ENCODE results near the gene MROH9.

The MROH9 gene

GRCh38 chr1:170938281-170938680 lies 2.9 kb downstream of the MROH9 start:
- TF ChIP-seq SIN3A (IDR thresholded peaks at IDR 0.05; ENCODE audit: borderline replicate concordance, insufficient read depth, low read length) (no peak), POLR2AphosphoS5 (IDR thresholded peaks at IDR 0.05; ENCODE audit: low read depth, low read length) (no peak), TAF1 (IDR thresholded peaks at IDR 0.05; ENCODE audit: borderline replicate concordance, insufficient read depth, low read length) (no peak), FOXP2 (optimal IDR thresholded peaks at IDR 0.05; ENCODE audit: borderline replicate concordance, extremely low read depth, extremely low read length, insufficient read depth) (no peak)
- TF ChIP-seq, protein P1, sequence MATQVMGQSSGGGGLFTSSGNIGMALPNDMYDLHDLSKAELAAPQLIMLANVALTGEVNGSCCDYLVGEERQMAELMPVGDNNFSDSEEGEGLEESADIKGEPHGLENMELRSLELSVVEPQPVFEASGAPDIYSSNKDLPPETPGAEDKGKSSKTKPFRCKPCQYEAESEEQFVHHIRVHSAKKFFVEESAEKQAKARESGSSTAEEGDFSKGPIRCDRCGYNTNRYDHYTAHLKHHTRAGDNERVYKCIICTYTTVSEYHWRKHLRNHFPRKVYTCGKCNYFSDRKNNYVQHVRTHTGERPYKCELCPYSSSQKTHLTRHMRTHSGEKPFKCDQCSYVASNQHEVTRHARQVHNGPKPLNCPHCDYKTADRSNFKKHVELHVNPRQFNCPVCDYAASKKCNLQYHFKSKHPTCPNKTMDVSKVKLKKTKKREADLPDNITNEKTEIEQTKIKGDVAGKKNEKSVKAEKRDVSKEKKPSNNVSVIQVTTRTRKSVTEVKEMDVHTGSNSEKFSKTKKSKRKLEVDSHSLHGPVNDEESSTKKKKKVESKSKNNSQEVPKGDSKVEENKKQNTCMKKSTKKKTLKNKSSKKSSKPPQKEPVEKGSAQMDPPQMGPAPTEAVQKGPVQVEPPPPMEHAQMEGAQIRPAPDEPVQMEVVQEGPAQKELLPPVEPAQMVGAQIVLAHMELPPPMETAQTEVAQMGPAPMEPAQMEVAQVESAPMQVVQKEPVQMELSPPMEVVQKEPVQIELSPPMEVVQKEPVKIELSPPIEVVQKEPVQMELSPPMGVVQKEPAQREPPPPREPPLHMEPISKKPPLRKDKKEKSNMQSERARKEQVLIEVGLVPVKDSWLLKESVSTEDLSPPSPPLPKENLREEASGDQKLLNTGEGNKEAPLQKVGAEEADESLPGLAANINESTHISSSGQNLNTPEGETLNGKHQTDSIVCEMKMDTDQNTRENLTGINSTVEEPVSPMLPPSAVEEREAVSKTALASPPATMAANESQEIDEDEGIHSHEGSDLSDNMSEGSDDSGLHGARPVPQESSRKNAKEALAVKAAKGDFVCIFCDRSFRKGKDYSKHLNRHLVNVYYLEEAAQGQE (IDR thresholded peaks at IDR 0.05; ENCODE audit: insufficient read depth in 1 of 2, low read depth in 2 of 2, low read length in 2 of 2), result no peak

GRCh38 chr1:170939476-170939875 lies 4.1 kb downstream of the MROH9 start:
- TF ChIP-seq TAF1 (IDR thresholded peaks at IDR 0.05; ENCODE audit: borderline replicate concordance, insufficient read depth, low read length) (no peak), SIN3A (IDR thresholded peaks at IDR 0.05; ENCODE audit: borderline replicate concordance, insufficient read depth, low read length) (no peak), FOXP2 (optimal IDR thresholded peaks at IDR 0.05; ENCODE audit: borderline replicate concordance, extremely low read depth, extremely low read length, insufficient read depth) (no peak), POLR2AphosphoS5 (IDR thresholded peaks at IDR 0.05; ENCODE audit: low read depth, low read length) (no peak)
- TF ChIP-seq, protein P1 (IDR thresholded peaks at IDR 0.05; ENCODE audit: insufficient read depth in 1 of 2, low read depth in 2 of 2, low read length in 2 of 2), result no peak

GRCh38 chr1:170959385-170959784 lies 24.1 kb downstream of the MROH9 start:
- TF ChIP-seq POLR2AphosphoS5 (IDR thresholded peaks at IDR 0.05; ENCODE audit: low read depth, low read length), result no peak

GRCh38 chr1:170964506-170964905 lies 29.2 kb downstream of the MROH9 start:
- TF ChIP-seq SIN3A (IDR thresholded peaks at IDR 0.05; ENCODE audit: borderline replicate concordance, insufficient read depth, low read length) (no peak), FOXP2 (optimal IDR thresholded peaks at IDR 0.05; ENCODE audit: borderline replicate concordance, extremely low read depth, extremely low read length, insufficient read depth) (no peak), TAF1 (IDR thresholded peaks at IDR 0.05; ENCODE audit: borderline replicate concordance, insufficient read depth, low read length) (no peak), POLR2AphosphoS5 (IDR thresholded peaks at IDR 0.05; ENCODE audit: low read depth, low read length) (no peak)
- TF ChIP-seq, protein P1 (IDR thresholded peaks at IDR 0.05; ENCODE audit: insufficient read depth in 1 of 2, low read depth in 2 of 2, low read length in 2 of 2), result no peak

DNA sequence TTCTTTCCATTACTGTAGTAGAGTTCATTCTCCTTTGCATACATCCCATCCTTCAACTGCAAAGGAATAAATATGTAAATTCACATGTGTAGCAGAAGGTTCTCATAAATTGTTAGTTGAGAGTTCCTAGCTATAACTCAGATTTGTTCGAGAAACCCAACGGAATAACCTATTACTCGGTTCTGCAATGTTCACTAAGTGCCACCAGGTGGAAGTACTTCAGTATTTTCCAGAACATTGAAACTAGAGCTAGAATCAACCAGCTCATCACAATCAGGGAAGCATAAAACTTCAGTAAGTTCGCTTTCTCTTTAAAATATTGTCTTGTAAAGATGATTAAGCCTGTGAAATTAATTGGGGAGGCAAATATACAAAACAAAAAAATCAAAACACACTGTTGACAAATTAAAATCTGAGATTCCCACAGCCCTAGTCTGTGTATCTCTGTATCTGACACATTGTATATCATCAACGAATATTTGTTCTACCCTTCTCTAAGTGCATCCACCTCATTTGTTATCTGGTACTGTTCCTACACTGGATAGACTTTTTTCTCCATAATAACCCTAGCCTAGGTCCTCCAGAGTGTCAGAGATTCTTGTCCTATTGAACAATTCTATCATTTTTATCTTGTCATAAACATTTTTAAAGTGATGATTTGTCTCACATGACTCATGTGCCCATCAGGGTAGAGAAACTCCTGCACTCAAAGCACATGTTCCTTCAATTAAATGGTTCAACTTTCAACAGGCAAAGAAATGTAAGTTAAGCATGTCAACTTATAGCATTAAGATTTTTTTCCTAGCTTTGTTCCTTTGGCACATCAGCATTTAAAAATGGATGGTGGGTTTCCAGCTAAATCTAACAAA lies 31.9 kb downstream of the MROH9 start:
- TF ChIP-seq POLR2AphosphoS5 (IDR thresholded peaks at IDR 0.05; ENCODE audit: low read depth, low read length) (no peak), SIN3A (IDR thresholded peaks at IDR 0.05; ENCODE audit: borderline replicate concordance, insufficient read depth, low read length) (no peak), FOXP2 (optimal IDR thresholded peaks at IDR 0.05; ENCODE audit: borderline replicate concordance, extremely low read depth, extremely low read length, insufficient read depth) (no peak), TAF1 (IDR thresholded peaks at IDR 0.05; ENCODE audit: borderline replicate concordance, insufficient read depth, low read length) (no peak)
- TF ChIP-seq, protein P1 (IDR thresholded peaks at IDR 0.05; ENCODE audit: insufficient read depth in 1 of 2, low read depth in 2 of 2, low read length in 2 of 2), result no peak
